Astrocyte (in vitro differentiated cells and primary cell): ENCODE measurements around the gene FTO. TPM values are rescaled to one million over a fixed set of nuclear protein-coding genes. Genes with fewer than 3 reads are reported as not detected.

ENCODE experiments used
- DNase-seq: peaks from one replicate; pipeline ENCODE4 v3.0.0-alpha.2; 2010; ENCODE audit warnings: low read depth
- FAIRE-seq: peaks from 2 replicates; lab custom pipeline; 2011; peaks lifted over from hg19 to GRCh38; lab: Jason Lieb, UNC
- H2AFZ ChIP-seq: 2 replicates; pipeline ENCODE4 v1.6.0; 2012; ENCODE audit warnings: low read depth, low read length, inconsistent platforms
- H3K27ac ChIP-seq: 2 replicates; pipeline ENCODE4 v1.5.1; 2011; ENCODE audit warnings: low read depth, low read length, inconsistent platforms
- H3K27me3 ChIP-seq: 2 replicates; pipeline ENCODE4 v1.6.0; 2011; ENCODE audit warnings: low read length, inconsistent platforms; ENCODE audit not compliant: insufficient read depth
- H3K36me3 ChIP-seq: 2 replicates; pipeline ENCODE4 v1.5.1; 2011; ENCODE audit warnings: low read length, inconsistent platforms; ENCODE audit not compliant: insufficient read depth
- H3K4me1 ChIP-seq: 2 replicates; pipeline ENCODE4 v1.5.1; 2011; ENCODE audit warnings: low read length, inconsistent platforms; ENCODE audit not compliant: insufficient read depth
- H3K4me2 ChIP-seq: 2 replicates; pipeline ENCODE4 v1.6.0; 2012; ENCODE audit warnings: low read length, inconsistent platforms
- H3K4me3 ChIP-seq: 2 replicates; pipeline ENCODE4 v1.5.1; 2011; ENCODE audit warnings: low read depth, mild to moderate bottlenecking, low read length, inconsistent platforms; ENCODE audit not compliant: insufficient read depth
- H3K79me2 ChIP-seq: 2 replicates; pipeline ENCODE4 v1.6.0; 2012; ENCODE audit warnings: mild to moderate bottlenecking, low read length, inconsistent platforms; ENCODE audit not compliant: insufficient read depth
- H3K9ac ChIP-seq: 2 replicates; pipeline ENCODE4 v1.6.0; 2012; ENCODE audit warnings: mild to moderate bottlenecking, low read length, inconsistent platforms
- H3K9me3 ChIP-seq: 2 replicates; pipeline ENCODE4 v1.5.1; 2012; ENCODE audit warnings: low read depth, mild to moderate bottlenecking, low read length, inconsistent platforms; ENCODE audit not compliant: insufficient read depth
- H4K20me1 ChIP-seq: 2 replicates; pipeline ENCODE4 v1.6.0; 2012; ENCODE audit warnings: low read length, inconsistent platforms; ENCODE audit not compliant: insufficient read depth
- H3K27ac Mint-ChIP-seq: one replicate; pipeline ENCODE4 v1.8.0; 2021; ENCODE audit warnings: mild to moderate bottlenecking, mixed read lengths; ENCODE audit not compliant: unreplicated experiment
- H3K27me3 Mint-ChIP-seq: one replicate; pipeline ENCODE4 v1.8.0; 2021; ENCODE audit warnings: low read depth, mixed read lengths; ENCODE audit not compliant: unreplicated experiment
- H3K36me3 Mint-ChIP-seq: one replicate; pipeline ENCODE4 v1.8.0; 2021; ENCODE audit warnings: low read depth, mixed read lengths; ENCODE audit not compliant: unreplicated experiment
- H3K4me1 Mint-ChIP-seq: one replicate; pipeline ENCODE4 v1.8.0; 2021; ENCODE audit warnings: low read depth, mixed read lengths; ENCODE audit not compliant: unreplicated experiment
- H3K4me3 Mint-ChIP-seq: one replicate; pipeline ENCODE4 v1.8.0; 2021; ENCODE audit warnings: mild to moderate bottlenecking, moderate library complexity, mixed read lengths; ENCODE audit not compliant: unreplicated experiment
- H3K9me3 Mint-ChIP-seq: one replicate; pipeline ENCODE4 v1.8.0; 2021; ENCODE audit warnings: mild to moderate bottlenecking, mixed read lengths; ENCODE audit not compliant: unreplicated experiment
- EZH2 ChIP-seq: IDR thresholded peaks from 2 replicates; pipeline ENCODE4 v1.6.1; 2012; ENCODE audit warnings: mild to moderate bottlenecking, low read length, inconsistent platforms; ENCODE audit not compliant: insufficient read depth
- total RNA-seq: library from RNA; stranded (reverse); gene quantifications from 2 replicates; pipeline ENCODE4 v1.2.1, GENCODE V29; 2021
- TF ChIP-seq, protein P1 (sequence below): IDR thresholded peaks from 2 replicates; pipeline ENCODE4 v1.5.1; 2011; ENCODE audit warnings: low read depth, mild to moderate bottlenecking, inconsistent platforms, low read length, moderate library complexity; ENCODE audit not compliant: insufficient read depth

FTO gene
- total RNA-seq, 1 donor from 2014 or later, result 73.1 TPM

DNA sequence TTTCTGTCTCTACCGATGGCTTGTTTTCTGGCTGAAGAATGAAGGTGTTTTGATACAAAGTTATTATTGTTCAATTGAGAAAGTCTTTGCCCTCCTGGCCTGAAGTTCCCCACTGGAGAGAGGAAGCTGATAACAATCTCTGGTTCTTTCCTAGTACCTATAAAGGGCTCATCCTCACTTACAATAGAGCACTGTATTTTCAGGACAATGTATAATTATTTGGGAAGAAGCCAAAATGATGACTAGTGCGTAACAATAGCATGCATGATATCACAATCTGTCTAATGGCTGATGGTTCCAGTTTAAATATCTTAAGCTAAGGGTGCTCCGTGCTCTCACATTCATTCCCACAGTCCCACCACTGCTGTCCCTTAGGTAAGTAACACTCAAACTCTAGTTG, 351.9 kb downstream of the FTO start:
- Histone ChIP-seq H3K27me3 (no peaks in the 10 kb centered on the region), H2AFZ (no peak overlapping the region), H3K79me2 (no peaks in the 10 kb centered on the region), H3K9me3 (no peaks in the 10 kb centered on the region), H3K4me1 (no peaks in the 10 kb centered on the region), H3K9ac (no peak overlapping the region), H3K36me3 (no peaks in the 10 kb centered on the region), H3K27ac (no peak overlapping the region), H3K4me2 (no peak overlapping the region), H3K4me3 (no peak overlapping the region), H4K20me1 (peaks cover 2% of the 10 kb centered on the region)
- peaks cover 3% of the 10 kb centered on the region for H3K9me3 Mint-ChIP-seq
- FAIRE-seq (no peak), DNase-seq (peak; percentile 13)
- H3K4me1 Mint-ChIP-seq, result peaks cover 3% of the 10 kb centered on the region
- no peaks in the 10 kb centered on the region for H3K27me3 Mint-ChIP-seq
- TF ChIP-seq, protein P1, sequence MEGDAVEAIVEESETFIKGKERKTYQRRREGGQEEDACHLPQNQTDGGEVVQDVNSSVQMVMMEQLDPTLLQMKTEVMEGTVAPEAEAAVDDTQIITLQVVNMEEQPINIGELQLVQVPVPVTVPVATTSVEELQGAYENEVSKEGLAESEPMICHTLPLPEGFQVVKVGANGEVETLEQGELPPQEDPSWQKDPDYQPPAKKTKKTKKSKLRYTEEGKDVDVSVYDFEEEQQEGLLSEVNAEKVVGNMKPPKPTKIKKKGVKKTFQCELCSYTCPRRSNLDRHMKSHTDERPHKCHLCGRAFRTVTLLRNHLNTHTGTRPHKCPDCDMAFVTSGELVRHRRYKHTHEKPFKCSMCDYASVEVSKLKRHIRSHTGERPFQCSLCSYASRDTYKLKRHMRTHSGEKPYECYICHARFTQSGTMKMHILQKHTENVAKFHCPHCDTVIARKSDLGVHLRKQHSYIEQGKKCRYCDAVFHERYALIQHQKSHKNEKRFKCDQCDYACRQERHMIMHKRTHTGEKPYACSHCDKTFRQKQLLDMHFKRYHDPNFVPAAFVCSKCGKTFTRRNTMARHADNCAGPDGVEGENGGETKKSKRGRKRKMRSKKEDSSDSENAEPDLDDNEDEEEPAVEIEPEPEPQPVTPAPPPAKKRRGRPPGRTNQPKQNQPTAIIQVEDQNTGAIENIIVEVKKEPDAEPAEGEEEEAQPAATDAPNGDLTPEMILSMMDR, result no peak
- TF ChIP-seq EZH2, result no peak
- no peak overlapping the region for H3K27ac Mint-ChIP-seq
- H3K36me3 Mint-ChIP-seq, result peaks cover 10% of the 10 kb centered on the region
- no peak overlapping the region for H3K4me3 Mint-ChIP-seq

DNA sequence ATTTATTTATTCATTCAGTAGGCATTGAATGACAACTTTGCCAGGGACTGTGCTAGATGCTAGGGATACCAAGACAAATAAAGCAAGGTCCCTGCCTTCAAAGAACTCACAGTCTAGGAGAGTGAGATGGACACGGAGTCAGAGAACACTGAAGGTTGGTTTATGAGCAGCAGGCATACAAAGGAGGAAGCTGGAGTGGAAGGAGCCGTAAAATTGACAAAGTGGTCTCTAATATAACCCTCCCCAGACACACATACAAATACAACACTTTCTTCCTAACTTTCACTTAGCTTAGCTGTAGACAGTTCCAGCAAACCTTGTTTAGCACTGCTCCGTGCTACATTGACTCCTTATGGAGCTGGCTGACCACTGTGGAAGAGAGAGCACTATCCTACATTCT, 353.0 kb downstream of the FTO start:
- Histone ChIP-seq H4K20me1 (no peaks in the 10 kb centered on the region), H3K9ac (no peak overlapping the region), H3K4me2 (no peak overlapping the region), H3K36me3 (no peaks in the 10 kb centered on the region), H3K79me2 (no peaks in the 10 kb centered on the region), H2AFZ (no peak overlapping the region), H3K9me3 (no peaks in the 10 kb centered on the region), H3K27ac (no peak overlapping the region), H3K4me3 (no peak overlapping the region), H3K4me1 (no peaks in the 10 kb centered on the region), H3K27me3 (no peaks in the 10 kb centered on the region)
- Mint-ChIP-seq H3K36me3 (peaks cover 10% of the 10 kb centered on the region), H3K27ac (no peak overlapping the region), H3K4me3 (no peak overlapping the region), H3K4me1 (peaks cover 3% of the 10 kb centered on the region), H3K9me3 (peaks cover 3% of the 10 kb centered on the region), H3K27me3 (no peaks in the 10 kb centered on the region)
- DNase-seq, result no peak
- no peak for TF ChIP-seq EZH2
- TF ChIP-seq, protein P1, result no peak
- no peak for FAIRE-seq

DNA sequence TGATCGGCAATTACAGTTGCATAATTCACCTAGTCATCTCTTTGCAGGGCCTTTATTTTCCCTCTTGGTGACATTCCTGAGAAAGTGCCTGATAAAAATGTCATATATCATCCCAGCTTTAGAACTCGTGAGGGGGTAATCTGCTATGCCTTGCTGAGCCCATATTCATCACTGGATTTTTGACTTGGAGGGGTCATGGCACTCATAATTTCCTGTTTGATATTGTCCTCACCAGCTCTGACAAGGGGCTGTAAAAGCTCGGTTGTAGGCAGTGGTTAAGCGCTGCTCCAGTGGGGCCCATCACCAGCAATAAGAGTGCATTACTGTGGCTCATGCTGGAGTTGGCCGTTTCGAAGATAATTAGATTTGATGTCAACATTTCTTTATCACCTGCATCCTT, 355.4 kb downstream of the FTO start:
- Histone ChIP-seq H3K4me3 (no peak overlapping the region), H3K4me1 (no peaks in the 10 kb centered on the region), H3K27ac (no peak overlapping the region), H3K9ac (no peak overlapping the region), H3K4me2 (no peak overlapping the region), H3K79me2 (no peaks in the 10 kb centered on the region), H3K9me3 (no peaks in the 10 kb centered on the region), H3K36me3 (no peaks in the 10 kb centered on the region), H2AFZ (no peak overlapping the region), H3K27me3 (no peaks in the 10 kb centered on the region), H4K20me1 (no peaks in the 10 kb centered on the region)
- Mint-ChIP-seq H3K4me1 (peaks cover 3% of the 10 kb centered on the region), H3K4me3 (no peak overlapping the region), H3K27ac (no peak overlapping the region), H3K36me3 (peaks cover 6% of the 10 kb centered on the region), H3K9me3 (peaks cover 3% of the 10 kb centered on the region), H3K27me3 (no peaks in the 10 kb centered on the region)
- no peak for DNase-seq
- no peak for FAIRE-seq
- no peak for TF ChIP-seq EZH2
- TF ChIP-seq, protein P1, result no peak
